Neuronal stem cell (in vitro differentiated cells): Measurements from ENCODE around the gene ILF3.

Experiments used
- DNase-seq: peaks from one replicate; pipeline ENCODE4 v3.0.0-alpha.2; 2013; ENCODE audit warnings: low spot score
- H2AFZ ChIP-seq: one replicate; pipeline ENCODE4 v1.6.1; 2013; ENCODE audit warnings: mild to moderate bottlenecking, low read length, inconsistent platforms
- H2AK5ac ChIP-seq: 2 replicates; pipeline ENCODE4 v1.6.1; 2013; ENCODE audit warnings: low read depth, mild to moderate bottlenecking, inconsistent platforms, low read length, moderate library complexity, mixed read lengths
- H2BK120ac ChIP-seq: 2 replicates; pipeline ENCODE4 v1.6.1; 2013; ENCODE audit warnings: low read depth, mild to moderate bottlenecking, inconsistent platforms, low read length, moderate library complexity, mixed read lengths
- H2BK12ac ChIP-seq: one replicate; pipeline ENCODE4 v1.6.1; 2013; ENCODE audit warnings: low read length, inconsistent platforms
- H2BK15ac ChIP-seq: 2 replicates; pipeline ENCODE4 v1.6.1; 2013; ENCODE audit warnings: mild to moderate bottlenecking, low read length, inconsistent platforms, mixed read lengths
- H2BK5ac ChIP-seq: one replicate; pipeline ENCODE4 v1.6.1; 2013; ENCODE audit warnings: inconsistent platforms, mild to moderate bottlenecking, low read length, moderate library complexity
- H3K14ac ChIP-seq: one replicate; pipeline ENCODE4 v1.6.1; 2013; ENCODE audit warnings: low read length, inconsistent platforms
- H3K18ac ChIP-seq: 2 replicates; pipeline ENCODE4 v1.6.1; 2013; ENCODE audit warnings: low read length, inconsistent platforms
- H3K23ac ChIP-seq: 2 replicates; pipeline ENCODE4 v1.6.1; 2013; ENCODE audit warnings: low read depth, mild to moderate bottlenecking, mixed read lengths, low read length, inconsistent platforms; ENCODE audit not compliant: poor library complexity
- H3K27ac ChIP-seq: replicated peaks from 3 replicates; pipeline ENCODE4 v1.5.1; 2013; ENCODE audit warnings: low read length, inconsistent platforms
- H3K27me3 ChIP-seq, 3 experiments: 2 replicates each; pipeline ENCODE4 v1.6.1; 2013; ENCODE audit warnings: low read length in 3 of 3, mild to moderate bottlenecking in 2 of 3, inconsistent platforms in 1 of 3, low read depth in 1 of 3, mixed read lengths in 1 of 3, moderate library complexity in 1 of 3; ENCODE audit not compliant: control insufficient read depth in 3 of 3, insufficient read depth in 3 of 3
- H3K36me3 ChIP-seq, 2 donors: replicated peaks in 1 of 2; 2 replicates each; pipeline ENCODE4 v1.6.1; 2013; ENCODE audit warnings: low read length in 2 of 2; ENCODE audit not compliant: control insufficient read depth in 2 of 2, insufficient read depth in 2 of 2
- H3K4ac ChIP-seq: 2 replicates; pipeline ENCODE4 v1.6.1; 2013; ENCODE audit warnings: inconsistent platforms, mild to moderate bottlenecking, low read length, moderate library complexity
- H3K4me1 ChIP-seq, 2 donors: 1 replicate in 1 of 2; 2 replicates in 1 of 2; pipeline ENCODE4 v1.6.1; 2013; ENCODE audit warnings: low read length in 2 of 2, low read depth in 1 of 2; ENCODE audit not compliant: control insufficient read depth in 2 of 2, insufficient read depth in 1 of 2
- H3K4me2 ChIP-seq: one replicate; pipeline ENCODE4 v1.6.1; 2013; ENCODE audit warnings: mild to moderate bottlenecking, low read length, inconsistent platforms; ENCODE audit not compliant: insufficient read depth, poor library complexity, severe bottlenecking
- H3K4me3 ChIP-seq, 2 donors: 2 replicates each; pipeline ENCODE4 v1.5.1; 2013; ENCODE audit warnings: low read length in 2 of 2, mild to moderate bottlenecking in 2 of 2, inconsistent platforms in 1 of 2, moderate library complexity in 1 of 2
- H3K79me1 ChIP-seq: one replicate; pipeline ENCODE4 v1.6.1; 2013; ENCODE audit warnings: low read depth, mild to moderate bottlenecking, inconsistent platforms, low read length, moderate library complexity
- H3K9ac ChIP-seq: one replicate; pipeline ENCODE4 v1.6.1; 2013; ENCODE audit warnings: mild to moderate bottlenecking, low read depth, low read length, inconsistent platforms; ENCODE audit not compliant: poor library complexity
- H3K9me3 ChIP-seq, 2 donors: replicated peaks in 1 of 2; 2 replicates each; pipeline versions ENCODE3 to v1.6.1; 2013; ENCODE audit warnings: low read length in 2 of 2, mild to moderate bottlenecking in 2 of 2, inconsistent platforms in 1 of 2, low read depth in 1 of 2, mixed read lengths in 1 of 2, moderate library complexity in 1 of 2; ENCODE audit not compliant: control insufficient read depth in 2 of 2, insufficient read depth in 1 of 2
- H4K8ac ChIP-seq: one replicate; pipeline ENCODE4 v1.6.1; 2013; ENCODE audit warnings: low read depth, mild to moderate bottlenecking, inconsistent platforms, low read length, moderate library complexity
- H4K91ac ChIP-seq: one replicate; pipeline ENCODE4 v1.6.1; 2013; ENCODE audit warnings: low read length, low read depth, mild to moderate bottlenecking, inconsistent platforms; ENCODE audit not compliant: poor library complexity
- WGBS, 2 donors: extraction: QIAGEN DNeasy Blood & Tissue Kit; methylation state at CpG; one replicate each; pipeline ENCODE4 v1.1.7; 2013; ENCODE audit warnings: missing lambda C conversion rate in 2 of 2, mixed read lengths in 1 of 2; ENCODE audit not compliant: insufficient read length in 2 of 2, insufficient replicate concordance in 1 of 2; ENCODE audit errors: extremely low coverage in 2 of 2; 5-methylcytosine and 5-hydroxymethylcytosine counted together

ILF3 gene

DNA sequence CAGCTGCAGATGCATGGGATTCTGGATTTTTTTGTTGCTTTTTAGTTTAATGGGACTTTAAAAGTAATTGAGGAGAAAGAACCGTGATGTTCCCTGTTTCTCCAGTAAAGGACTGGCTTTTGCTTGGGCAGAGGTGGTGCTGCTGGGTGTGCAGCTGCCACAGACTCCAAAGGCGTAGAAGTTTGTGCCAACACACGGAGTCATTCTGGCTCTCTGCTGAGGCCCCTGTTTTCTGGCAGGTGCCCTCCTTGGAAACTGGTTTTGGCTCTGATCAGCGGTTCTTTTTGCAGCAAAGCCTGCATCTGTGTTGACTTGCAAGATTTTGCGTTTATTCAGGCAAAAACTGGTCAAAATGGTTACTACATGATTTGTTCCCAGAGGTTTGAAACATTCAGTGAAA is 31.1 kb downstream of the ILF3 start:
- Histone ChIP-seq H3K9ac (no peak overlapping the region), H3K27me3 (no peaks in the 10 kb centered on the region), H2BK5ac (no peak overlapping the region), H3K36me3 (peaks cover 86 to 100% of the 10 kb centered on the region in 2 donors), H2AK5ac (no peak overlapping the region), H3K18ac (no peak overlapping the region), H3K23ac (no peak overlapping the region), H3K4ac (no peak overlapping the region), H2BK12ac (no peak overlapping the region), H2BK120ac (no peak overlapping the region), H3K4me2 (no peak overlapping the region), H3K4me3 (no peak overlapping the region), H3K27ac (no peak overlapping the region), H2BK15ac (no peak overlapping the region), H3K14ac (no peak overlapping the region), H4K91ac (no peak overlapping the region), H4K8ac (no peak overlapping the region), H3K4me1 (no peaks in the 10 kb centered on the region), H3K9me3 (peaks cover 0 to 2% of the 10 kb centered on the region in 2 donors), H3K79me1 (peaks cover 52% of the 10 kb centered on the region), H2AFZ (no peak overlapping the region)
- no peak for DNase-seq
- no CpG with 5 or more reads among the region's 5 CpGs for WGBS, 2 donors

DNA sequence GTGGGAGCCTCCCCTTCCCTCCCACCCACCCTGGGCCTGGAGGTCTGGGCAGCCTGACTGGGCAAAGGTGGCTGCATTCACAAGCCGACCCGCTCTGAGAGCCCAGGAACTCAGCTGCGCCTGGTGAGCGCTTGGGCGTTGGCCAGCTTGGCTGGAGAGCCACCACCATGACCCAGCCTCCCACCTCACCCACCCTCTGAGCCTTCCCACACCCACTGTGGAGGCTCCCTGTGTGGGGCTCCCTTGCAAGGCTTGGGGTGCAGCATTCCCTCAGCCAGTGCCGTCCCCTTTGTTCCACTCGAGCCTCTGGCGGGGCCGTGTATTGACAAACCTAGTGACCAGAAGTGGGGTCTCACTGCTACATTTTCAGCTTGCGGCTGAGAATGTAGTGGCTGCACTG is 32.0 kb downstream of the ILF3 start:
- no peak overlapping the region for H3K4me2 ChIP-seq
- no peaks in the 10 kb centered on the region for H3K9me3 ChIP-seq
- H3K4me3 ChIP-seq: no peak overlapping the region
- no peak overlapping the region for H2AFZ ChIP-seq
- peaks cover 86 to 100% of the 10 kb centered on the region in 2 donors for H3K36me3 ChIP-seq
- H3K9ac ChIP-seq: no peak overlapping the region
- no peaks in the 10 kb centered on the region for H3K27me3 ChIP-seq
- H4K91ac ChIP-seq: no peak overlapping the region
- H3K4me1 ChIP-seq: no peaks in the 10 kb centered on the region
- no peak overlapping the region for H3K27ac ChIP-seq
- H3K4ac ChIP-seq: no peak overlapping the region
- H4K8ac ChIP-seq: peak overlapping the region; percentile 57
- H2BK12ac ChIP-seq: no peak overlapping the region
- no peak for DNase-seq
- no peak overlapping the region for H2BK5ac ChIP-seq
- peaks cover 43% of the 10 kb centered on the region for H3K79me1 ChIP-seq
- H2BK15ac ChIP-seq: no peak overlapping the region
- H2BK120ac ChIP-seq: no peak overlapping the region
- no CpG with 5 or more reads among the region's 10 CpGs for WGBS, 2 donors
- H3K23ac ChIP-seq: peak overlapping the region; percentile 47
- peak overlapping the region; percentile 31 for H3K18ac ChIP-seq
- no peak overlapping the region for H2AK5ac ChIP-seq
- H3K14ac ChIP-seq: no peak overlapping the region

DNA sequence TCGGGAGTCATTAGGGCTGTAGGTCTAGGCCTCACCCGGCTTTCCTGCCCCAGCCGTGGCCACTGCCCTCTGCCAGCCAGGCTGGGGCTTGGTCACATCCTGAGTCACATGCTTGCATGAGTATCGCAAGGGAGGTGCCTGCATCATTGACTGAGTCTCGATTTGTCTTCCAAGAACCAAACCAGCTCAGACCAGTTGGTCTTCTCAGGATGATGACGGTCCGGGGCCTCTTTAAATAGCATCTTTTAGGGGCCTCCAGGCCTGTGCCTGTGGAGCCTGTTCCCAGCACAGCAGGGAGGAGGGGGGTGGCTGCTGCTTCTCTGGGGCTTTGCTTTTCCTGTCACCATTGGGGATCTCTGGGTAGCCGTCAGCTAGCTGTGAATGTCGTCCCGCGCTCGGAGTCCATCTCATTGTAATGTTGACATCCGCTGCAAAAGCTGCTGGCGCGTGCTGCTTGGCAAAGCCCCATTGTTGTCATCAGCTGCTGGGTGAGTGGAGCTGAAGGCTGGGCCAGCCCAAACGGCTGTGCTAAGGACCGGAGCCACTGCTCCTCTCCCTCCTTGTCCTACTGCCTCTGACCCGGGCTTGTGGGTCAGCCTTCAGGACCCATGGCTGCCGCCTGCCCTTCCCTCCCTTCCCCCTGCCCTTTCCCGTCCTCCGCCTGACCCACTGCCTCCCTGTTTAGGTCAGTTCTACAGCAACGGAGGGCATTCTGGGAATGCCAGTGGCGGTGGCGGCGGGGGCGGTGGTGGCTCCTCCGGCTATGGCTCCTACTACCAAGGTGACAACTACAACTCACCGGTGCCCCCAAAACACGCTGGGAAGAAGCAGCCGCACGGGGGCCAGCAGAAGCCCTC is 32.7 kb downstream of the ILF3 start:
- WGBS, 2 donors: no CpG with 5 or more reads among the region's 31 CpGs
- Histone ChIP-seq H2AK5ac (no peak overlapping the region), H3K4ac (no peak overlapping the region), H3K23ac (peak overlapping the region; percentile 47), H2BK120ac (no peak overlapping the region), H3K9me3 (no peaks in the 10 kb centered on the region), H3K4me1 (no peaks in the 10 kb centered on the region), H3K4me2 (no peak overlapping the region), H4K8ac (peak overlapping the region; percentile 57), H2BK5ac (no peak overlapping the region), H2BK12ac (no peak overlapping the region), H2BK15ac (no peak overlapping the region), H3K9ac (peak overlapping the region; percentile 0), H3K79me1 (peaks cover 42% of the 10 kb centered on the region), H3K27me3 (no peaks in the 10 kb centered on the region), H3K14ac (no peak overlapping the region), H3K27ac (no peak overlapping the region), H2AFZ (no peak overlapping the region), H3K18ac (peak overlapping the region; percentile 31), H3K4me3 (no peak overlapping the region), H4K91ac (no peak overlapping the region), H3K36me3 (peaks cover 87 to 100% of the 10 kb centered on the region in 2 donors)
- DNase-seq: no peak

DNA sequence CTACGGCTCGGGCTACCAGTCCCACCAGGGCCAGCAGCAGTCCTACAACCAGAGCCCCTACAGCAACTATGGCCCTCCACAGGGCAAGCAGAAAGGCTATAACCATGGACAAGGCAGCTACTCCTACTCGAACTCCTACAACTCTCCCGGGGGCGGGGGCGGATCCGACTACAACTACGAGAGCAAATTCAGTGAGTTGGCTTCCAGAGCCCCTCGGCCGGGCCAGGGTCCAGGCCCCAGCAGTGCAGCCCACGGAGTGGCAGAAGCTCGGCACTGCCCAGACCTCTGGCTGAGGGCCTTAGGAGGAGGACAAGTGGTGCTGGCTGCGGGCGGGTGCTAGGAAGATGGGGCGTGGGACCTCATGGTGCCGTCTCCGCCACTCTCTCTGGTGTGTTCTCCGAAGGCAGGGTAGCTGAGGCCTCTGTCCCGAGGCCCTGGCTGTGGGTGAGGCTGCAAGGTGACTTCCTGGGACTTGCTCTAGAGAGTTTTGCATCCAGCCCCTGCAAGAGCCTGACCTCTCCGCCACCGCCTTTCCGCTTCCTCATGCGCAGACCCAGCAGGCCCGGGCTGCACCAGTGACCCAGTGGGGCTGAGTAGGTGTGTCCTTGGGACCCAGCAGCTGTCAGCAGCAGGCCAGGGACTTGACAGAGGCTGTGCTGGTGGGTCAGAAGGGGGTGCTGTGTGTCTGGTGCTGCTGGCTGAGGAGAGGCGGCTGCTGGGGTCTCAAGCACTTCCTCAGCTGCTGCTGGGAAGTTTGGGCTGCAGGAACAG is 33.6 kb downstream of the ILF3 start:
- Histone ChIP-seq H3K4me3 (no peak overlapping the region), H3K23ac (no peak overlapping the region), H3K79me1 (peaks cover 35% of the 10 kb centered on the region), H3K4me1 (no peaks in the 10 kb centered on the region), H3K9ac (no peak overlapping the region), H3K36me3 (peaks cover 87 to 100% of the 10 kb centered on the region in 2 donors), H4K91ac (no peak overlapping the region), H3K9me3 (no peaks in the 10 kb centered on the region), H2BK120ac (no peak overlapping the region), H3K14ac (no peak overlapping the region), H2BK15ac (no peak overlapping the region), H3K4me2 (no peak overlapping the region), H2AK5ac (no peak overlapping the region), H4K8ac (no peak overlapping the region), H3K18ac (no peak overlapping the region), H2BK5ac (no peak overlapping the region), H2AFZ (no peak overlapping the region), H3K27ac (no peak overlapping the region), H3K4ac (peak overlapping the region; percentile 37), H3K27me3 (no peaks in the 10 kb centered on the region), H2BK12ac (no peak overlapping the region)
- DNase-seq: no peak
- no CpG with 5 or more reads among the region's 25 CpGs for WGBS, 2 donors
